T-helper 22 cell (primary cell): ENCODE results near the gene TMED10.
"Not testable (repeated sequence)": the region's sequence is repeated elsewhere in the genome, so short reads cannot be mapped to it uniquely, and the experiment has no call there.

ENCODE experiments used
- DNase-seq: peaks from one replicate; pipeline ENCODE4 v3.0.0-alpha.2; 2020; ENCODE audit warnings: low read depth

TMED10 gene

DNA sequence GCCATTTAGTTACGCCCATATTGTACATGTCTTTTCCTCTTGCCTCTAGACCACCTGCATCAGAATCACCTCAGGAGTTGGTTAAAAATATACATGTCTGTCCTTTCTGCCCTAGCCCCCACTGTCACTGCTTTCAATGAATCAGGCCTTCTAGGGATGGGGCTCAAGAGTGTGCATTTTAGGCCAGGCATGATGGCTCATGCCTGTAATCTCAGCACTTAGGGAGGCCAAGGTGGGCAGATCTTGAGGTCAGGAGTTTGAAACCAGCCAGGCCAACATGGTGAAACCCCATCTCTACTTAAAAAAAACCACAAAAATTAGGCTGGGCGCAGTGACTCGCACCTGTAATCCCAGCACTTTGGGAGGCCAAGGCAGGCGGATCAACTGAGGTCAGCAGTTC lies 13.6 kb upstream of the TMED10 start:
- DNase-seq, result no peak

DNA sequence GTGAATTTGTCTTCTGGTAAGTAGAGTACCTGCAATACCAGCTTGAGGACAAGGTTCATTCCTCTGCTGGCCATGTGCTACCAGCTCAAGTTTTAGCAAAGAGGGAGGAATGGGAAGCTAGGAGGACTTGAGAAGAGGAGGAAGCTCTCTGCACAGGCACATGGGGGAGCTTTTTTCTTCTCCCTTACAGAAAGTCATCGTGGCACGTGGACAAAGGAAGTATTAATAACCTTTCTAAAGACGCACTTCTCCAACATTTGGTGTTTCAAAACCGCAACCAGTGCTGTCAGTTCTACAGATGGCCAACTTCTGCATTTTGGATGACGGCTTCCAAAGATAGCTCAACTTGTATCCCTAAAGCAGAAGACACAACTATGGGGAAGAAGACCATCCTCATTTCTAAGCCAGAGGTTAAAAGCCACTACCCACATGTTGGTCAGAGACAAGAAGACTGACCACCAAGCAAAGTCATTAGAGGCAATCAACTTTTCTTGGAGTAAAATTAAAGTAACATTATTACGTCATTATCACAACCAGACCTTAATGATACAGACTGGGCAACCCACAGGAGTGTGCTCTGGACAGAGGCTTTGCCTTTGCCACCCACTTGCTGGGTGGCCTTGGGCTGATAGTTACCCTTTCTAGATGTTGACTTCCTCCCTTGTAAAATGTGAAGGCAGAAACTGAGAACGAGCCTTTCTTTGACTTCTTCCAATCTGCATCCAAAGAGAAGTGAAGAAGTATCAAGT lies 12.3 kb upstream of the TMED10 start:
- no peak for DNase-seq

DNA sequence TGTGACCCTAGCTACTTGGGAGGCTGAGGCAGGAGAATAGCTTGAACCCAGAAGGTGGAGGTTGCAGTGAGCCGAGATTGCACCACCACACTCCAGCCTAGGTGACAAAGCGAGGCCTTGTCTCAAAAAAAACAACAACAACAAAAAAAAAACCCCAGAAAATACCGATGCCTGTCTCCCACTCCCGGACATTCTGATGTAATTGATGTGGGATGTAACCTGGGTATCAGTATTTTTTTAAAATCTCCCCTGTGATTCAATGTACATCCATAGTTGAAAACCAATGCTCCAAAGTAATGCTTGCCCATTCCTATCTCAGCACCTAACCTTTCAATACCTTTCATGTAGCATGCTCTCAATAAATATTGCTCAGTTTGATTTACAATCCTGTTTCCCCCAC lies 11.7 kb upstream of the TMED10 start:
- no peak for DNase-seq

DNA sequence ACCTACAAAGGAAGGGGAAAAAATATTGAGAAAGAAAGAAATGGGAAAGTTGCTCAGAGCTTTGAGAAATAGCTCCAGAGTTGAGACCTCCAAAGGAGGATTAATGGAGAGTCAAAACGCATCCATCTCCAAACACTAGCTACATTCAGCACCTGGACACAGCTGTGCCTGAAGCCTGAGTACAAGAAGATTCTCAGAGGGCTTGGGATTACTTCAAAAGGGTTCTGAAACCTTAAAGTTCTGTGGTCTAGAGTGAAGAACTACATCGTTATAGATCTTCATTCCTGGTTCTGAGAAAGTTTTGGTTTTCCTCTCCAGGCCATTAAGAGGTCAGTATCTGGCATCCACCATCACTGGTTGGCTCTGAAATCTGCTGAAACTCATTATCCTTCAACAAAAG lies 10.5 kb upstream of the TMED10 start:
- no peak for DNase-seq

DNA sequence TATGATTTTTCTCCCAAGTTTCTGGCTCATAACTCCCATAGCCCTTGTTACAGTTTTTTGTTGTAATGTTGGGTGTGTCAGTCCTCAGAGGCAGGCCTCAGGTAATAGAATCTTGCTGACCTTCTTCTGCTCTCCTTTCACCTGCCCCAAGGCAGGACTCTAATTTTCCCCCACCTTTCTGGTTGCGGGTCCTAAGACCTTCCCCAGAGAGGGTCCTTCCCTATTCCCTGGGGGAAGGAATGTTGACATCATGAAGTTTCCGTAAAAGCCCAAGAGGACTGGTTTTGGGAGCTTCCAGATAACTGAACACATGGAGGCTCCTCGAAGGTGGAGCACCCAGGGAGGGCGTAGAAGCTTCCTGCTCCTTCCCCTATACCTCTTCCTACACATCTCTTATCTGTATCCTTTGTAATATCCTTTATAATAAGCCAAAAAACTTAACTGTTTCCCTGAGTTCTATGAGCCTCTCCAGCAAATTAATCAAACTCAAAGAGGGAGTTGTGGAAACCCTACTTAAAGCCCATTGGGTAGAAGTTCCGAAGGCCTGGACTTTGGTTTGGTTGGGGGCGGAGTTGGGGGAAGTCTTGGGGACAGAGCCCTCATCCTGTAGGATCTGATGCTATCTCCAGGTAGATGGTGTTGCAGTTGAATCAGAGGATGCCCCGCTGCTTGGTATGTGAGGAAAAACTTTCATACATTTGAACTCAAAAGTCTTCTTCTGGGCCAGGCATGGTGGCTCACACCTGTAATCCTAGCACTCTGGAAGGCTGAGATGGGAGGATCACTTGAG lies 9.0 kb upstream of the TMED10 start:
- DNase-seq, result no peak

DNA sequence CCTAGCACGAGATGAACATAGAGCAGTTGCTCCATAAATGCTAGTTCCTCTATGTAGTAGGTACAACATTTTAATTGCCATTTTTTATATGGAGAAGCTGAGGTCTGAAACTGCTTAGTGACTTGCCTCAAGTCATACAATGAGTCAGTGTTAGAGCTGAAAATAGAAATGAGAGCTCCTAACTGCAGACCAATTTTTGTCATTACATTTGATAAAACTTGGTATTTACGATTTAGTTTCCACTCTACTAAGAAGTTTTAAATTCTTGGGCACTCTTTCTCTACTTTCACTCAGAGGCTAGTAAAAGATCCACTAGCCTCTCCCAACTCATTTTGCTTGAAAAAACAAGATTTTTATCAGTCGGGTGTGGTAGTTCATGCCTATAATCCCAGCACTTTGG lies 8.1 kb upstream of the TMED10 start:
- DNase-seq, result no peak

DNA sequence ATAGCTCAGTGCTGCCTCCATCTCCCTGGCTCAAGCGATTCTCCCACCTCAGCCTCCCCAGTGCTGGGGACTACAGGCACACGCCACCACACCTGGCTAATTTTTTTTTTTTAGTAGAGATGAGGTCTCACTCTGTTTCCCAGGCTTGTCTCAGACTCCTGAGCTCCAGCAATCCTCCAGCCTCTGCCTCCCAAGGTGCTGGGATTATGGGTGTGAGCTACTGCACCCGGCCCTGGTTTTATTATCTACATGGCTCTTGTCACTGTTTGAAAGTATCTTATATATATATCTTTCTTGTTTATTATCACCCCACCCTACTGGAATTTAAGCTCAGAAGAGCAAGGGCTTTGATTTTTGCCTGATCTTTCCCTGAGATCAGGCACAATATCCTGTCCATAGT lies 7.6 kb upstream of the TMED10 start:
- DNase-seq, result no peak

DNA sequence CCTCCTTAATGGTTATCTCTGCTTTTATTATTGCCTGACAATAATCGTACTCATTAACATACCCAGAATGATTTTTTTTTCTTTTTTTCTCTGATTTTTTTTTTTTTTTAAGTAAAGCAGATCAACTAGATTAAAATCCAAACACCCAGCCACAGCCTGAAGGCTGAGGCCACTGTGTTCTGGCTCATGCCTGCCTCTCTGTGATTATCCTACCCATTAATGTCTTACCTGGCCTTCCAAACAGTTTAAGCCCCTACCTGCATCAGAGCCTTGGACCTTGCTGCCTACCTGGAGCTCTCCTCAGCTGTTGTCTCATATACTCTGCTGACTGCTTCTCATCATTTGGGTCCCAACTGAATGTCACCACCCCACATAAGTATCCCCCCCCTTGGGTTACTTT lies 6.8 kb upstream of the TMED10 start:
- no peak for DNase-seq

DNA sequence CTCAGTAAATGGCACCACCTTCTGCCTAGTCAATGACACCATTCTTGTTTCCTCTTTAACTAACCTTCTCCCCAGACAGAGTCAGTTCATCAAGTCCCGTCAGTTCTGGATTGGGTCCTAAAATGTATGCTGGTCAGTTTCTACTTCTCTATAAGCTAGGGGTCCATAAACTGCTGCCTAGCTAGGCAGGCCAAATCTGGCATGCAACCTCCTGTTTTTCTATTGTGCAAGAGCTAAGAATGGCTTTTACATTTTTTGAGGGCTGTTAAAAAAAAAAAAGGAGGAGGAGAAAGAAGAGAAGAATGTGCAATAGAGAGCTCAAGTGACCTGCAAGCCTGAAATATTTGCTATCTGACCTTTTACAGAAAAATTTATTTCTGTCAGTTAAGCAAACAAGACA lies 6.4 kb upstream of the TMED10 start:
- no peak for DNase-seq

DNA sequence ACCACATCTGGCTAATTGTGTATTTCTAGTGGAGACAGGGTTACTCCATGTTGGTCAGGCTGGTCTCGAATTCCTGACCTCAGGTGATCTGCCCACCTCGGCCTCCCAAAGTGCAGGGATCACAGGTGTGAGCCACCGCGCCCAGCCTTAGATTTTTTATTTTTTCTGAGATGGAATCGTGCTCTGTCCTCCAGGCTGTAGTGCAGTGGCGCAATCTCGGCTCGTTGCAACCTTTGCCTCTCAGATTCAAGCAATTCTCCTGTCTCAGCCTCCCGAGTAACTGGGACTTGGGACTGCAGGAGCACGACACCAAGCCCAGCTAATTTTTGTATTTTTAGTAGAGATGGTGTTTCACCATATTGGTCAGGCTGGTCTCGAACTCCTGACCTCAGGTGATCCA lies 5.8 kb upstream of the TMED10 start:
- DNase-seq, result not testable (repeated sequence)

DNA sequence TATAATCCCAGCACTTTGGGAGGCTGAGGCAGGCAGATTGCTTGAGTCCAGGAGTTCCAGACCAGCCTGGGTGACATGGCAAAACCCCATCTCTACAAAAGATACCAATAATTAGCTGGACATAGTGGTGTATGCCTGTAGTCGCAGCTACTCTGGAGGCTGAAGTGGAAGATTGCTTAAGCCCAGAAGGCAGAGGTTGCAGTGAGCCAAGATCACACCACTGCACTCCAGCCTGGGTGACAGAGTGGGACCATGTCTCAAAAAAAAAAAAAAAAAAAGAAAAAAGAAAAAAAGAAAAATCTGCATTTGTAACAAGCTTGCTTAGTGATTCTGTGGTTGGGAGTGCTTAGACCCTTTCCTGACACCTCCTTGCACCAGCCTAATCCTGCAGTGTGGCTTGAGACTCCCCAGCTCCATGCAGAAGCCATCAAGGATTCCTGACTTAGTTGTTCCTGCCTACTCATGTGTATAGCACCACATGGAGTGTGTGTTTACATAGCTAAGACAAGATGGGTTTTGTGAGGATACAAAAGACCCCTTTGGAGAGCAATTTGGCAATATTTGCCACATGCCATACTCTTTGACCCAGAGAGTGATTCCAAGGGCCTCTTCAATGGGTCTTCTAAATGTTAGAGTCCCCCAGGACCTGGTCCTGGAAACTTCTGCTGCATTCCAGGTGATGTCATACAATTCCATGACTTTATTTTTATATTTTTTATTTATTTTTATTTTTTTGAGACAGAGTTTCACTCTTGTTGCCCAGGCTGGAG lies 5.1 kb upstream of the TMED10 start:
- DNase-seq, result no peak

DNA sequence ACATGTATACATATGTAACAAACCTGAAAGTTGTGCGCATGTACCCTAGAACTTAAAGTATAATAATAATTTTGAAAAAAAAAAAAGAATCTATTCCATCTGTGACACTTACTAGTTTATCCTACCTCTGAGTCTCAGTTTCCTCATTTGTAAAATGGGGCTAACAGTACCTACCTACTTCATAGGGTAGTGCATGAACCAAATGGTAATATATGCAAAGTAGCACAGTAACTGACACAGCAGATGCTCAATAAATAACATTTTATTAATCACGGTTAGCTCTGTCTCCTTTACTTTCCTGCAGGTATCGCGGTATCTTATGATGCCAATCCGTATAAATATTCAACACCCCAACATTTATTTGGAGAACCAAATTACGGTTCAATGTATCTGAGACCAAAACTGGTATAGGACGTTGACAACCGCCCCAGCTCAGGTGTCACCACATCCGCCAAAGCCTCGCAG lies 703 bp downstream of the TMED10 start:
- DNase-seq, result no peak

DNA sequence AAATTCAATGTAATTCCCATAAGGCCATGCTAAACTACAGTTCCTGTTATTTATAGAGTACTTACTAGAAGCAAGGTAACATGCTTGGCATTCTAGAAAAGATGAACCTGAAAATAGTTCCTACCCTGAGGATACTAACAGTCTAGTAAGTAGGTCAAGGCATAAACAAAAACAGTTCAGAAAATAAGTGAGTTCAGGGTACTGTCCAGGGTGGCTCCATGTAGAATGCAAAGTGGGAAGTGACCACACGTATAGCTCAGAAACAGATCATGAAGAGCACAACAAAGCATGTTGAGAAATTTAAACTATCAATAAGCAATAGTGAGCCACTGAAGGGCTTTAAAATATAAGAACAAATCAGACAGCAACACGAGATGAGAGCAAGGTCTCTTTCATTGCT lies 2.3 kb downstream of the TMED10 start:
- DNase-seq, result no peak

DNA sequence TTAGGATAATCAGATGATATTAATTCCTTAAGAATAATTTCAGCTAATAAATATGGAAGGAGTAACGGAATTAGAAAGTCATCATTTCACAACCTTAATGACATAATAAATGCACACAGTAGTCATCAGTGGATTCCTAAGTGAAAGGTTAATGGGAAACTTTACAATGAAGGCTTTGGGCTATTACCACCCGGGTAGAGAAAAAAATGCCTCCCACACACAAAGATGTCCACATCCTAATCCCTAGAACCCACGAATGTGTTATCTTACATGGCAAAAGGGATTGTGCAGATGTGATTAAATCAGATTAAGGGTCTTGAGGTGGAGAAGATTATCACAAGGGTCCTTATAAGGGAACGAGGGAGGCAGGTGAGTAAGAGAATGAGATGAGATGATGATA lies 5.6 kb downstream of the TMED10 start:
- no peak for DNase-seq

DNA sequence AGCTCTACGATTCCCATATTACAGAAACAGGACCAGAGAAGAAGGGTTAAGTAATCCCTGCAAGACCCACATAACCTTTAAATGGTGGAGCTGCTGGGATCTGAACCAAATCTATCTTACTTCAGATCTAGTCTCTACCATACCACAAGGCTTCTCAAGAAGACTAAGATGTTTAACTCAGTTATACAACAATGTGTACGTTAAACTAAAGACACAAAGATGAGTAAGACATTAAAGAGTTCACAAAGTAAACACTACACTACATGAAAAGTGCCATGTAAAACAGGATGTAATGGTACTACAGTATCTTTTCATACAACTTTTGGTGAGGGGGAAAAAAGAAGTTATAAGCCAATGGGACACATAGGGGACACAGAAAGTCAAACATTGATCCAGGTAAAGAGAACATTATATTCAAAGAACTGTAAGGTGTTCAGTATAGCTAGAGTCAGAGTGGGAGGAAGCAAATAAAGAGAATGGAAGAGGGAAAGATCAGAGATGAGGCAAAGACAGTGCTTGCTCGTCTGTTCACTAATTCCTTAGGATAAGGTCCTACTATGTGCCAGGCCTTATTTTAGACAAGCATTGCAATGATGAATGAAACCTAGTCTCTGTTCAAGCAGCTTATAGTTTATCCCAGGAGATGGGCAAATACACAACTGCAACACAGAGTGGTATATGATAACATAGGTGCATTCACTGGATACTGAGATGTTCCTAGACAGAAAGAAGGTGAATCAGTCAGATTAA lies 7.7 kb downstream of the TMED10 start:
- no peak for DNase-seq

DNA sequence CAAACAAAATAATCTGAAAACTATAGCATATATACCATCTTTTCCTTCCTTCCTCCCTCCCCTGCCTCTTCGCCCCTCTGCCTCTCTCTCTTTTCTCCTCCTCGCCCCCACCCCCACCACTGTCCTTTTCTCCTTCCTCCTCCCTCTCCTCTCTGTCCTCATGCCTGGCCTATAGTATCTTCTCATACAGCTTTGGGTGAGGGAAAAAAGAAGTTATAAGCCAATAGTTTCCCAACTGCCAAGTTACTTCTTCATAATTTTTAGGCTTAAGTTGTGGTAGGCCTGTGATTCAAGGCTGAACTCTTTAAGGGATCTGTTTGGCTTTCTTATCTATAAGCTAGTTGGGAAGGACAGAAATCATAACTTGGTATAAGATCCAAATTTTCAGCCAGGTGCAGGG lies 9.1 kb downstream of the TMED10 start:
- DNase-seq, result no peak

DNA sequence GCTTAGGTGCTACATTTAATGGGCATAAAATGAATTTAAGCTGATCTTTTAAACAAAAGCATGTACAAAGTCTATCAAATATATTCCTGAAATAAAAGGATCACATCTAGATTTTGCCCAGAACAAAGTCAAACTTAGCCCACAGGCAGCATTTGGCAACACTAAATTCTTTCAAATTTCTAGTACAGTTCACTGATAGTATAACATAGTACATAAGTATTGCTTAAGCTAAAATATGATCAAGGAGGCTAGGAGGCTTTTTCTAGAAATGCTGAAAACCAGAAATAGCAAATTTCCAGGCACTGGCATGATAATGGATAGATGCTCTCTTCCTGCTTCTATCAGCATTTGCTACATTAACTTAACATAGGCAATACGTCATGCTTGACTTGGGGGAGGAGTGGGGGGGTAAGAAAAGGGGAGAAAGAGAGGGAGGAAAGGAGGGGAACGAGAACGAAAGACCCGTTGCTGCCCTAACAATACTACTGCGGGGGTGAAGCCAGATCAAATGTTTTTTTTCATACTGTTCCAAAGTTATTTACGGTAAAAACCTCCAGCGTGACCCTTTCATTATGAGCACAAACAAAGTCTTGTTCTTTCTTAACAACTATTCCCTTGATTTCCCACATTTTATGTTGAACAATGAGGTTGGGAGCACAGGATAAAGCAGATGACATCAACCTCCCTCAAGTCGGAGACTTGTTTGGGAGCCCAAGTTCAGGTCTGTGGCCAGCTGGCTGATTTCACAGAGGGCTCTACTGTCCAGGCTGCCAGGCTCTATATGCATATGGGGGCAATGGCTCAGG lies 10.6 kb downstream of the TMED10 start:
- no peak for DNase-seq

DNA sequence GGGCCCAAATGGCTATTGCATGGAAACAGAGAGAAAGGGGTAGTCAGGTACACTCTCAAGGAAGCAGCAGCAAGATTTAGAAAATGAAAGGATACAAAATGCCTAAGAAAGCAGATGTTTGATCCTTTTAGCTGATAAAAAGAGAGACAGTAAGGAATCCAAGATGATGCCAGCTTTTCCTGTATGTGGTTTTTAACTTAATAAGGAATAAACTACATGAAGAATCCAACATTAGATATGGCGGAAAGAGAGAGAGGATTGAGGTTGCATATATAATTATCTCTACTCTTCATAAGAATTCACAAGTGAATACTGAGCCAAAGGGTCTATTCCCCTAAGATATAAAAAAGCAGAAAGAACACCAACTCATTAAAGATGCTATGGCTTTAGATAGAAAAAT lies 11.6 kb downstream of the TMED10 start:
- no peak for DNase-seq

DNA sequence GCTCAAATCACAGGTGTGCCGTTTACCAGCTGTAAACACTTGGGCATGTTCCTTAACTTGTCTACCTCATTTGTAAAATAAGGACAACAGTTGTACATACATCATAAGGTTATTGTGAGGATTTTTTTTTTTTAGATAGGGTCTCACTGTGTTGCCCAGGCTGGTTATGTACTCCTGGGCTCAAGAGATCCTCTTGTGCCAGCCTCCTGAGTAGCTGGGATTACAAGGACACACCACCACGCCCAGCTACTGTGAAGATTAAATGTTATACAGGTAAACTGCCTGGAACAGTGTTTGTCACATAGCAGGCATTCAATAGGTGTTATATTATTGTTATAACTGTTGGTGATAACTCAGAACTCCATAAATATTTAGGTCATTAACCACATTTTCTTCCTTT lies 12.7 kb downstream of the TMED10 start:
- no peak for DNase-seq

DNA sequence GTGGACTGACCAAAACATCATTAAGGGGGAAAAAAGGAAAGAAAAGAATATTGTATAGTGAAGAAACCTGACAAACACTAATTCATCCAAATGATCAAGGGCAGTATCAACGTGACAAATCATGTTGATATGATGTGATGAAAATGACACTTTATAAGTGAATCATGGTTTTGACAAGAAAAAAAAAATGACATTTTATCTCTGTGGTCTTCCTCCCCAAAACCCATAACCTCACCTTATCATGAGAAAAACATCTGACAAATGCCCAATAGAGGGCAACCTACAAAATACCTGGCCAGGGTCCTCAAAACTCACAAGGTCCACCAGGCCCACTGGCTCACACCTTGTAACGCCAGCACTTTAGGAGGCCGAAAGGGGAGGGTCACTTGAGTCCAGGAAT lies 13.8 kb downstream of the TMED10 start:
- no peak for DNase-seq
